LNCAP (cell line): ENCODE data around the gene P4HA2.

Source experiments
- TF ChIP-seq, protein P1 (sequence below): fragments of 450-650 bp; IDR thresholded peaks from 2 replicates; pipeline ENCODE4 v1.5.1; 2017; ENCODE audit warnings: mild to moderate bottlenecking

The P4HA2 gene

GRCh38 chr5:132257131-132258101, 29.8 kb upstream of the P4HA2 start, which contains the start of gene PDLIM4:
TSS of gene PDLIM4 (plus strand) at chr5:132257696. CDS start at chr5:132257735, 39 bp downstream.
- TF ChIP-seq, protein P1, sequence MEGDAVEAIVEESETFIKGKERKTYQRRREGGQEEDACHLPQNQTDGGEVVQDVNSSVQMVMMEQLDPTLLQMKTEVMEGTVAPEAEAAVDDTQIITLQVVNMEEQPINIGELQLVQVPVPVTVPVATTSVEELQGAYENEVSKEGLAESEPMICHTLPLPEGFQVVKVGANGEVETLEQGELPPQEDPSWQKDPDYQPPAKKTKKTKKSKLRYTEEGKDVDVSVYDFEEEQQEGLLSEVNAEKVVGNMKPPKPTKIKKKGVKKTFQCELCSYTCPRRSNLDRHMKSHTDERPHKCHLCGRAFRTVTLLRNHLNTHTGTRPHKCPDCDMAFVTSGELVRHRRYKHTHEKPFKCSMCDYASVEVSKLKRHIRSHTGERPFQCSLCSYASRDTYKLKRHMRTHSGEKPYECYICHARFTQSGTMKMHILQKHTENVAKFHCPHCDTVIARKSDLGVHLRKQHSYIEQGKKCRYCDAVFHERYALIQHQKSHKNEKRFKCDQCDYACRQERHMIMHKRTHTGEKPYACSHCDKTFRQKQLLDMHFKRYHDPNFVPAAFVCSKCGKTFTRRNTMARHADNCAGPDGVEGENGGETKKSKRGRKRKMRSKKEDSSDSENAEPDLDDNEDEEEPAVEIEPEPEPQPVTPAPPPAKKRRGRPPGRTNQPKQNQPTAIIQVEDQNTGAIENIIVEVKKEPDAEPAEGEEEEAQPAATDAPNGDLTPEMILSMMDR: no peak

DNA sequence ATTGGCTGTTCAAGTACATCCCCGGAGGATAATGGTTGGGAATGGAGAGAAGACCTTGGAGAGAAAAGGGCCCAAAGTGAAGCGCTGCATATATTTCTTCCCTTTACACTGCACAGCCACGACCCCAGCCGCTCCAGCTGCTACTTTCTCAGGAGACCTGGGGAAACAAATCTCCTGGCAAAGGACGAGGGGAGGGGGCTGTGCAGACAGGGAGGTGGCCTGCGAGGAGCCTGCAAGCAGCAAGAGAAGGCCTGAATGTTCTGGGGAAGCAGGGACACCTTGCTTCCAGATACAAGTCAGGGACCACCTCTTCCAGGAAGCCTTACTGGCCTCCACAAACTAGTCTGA, 29.1 kb upstream of the P4HA2 start:
- TF ChIP-seq, protein P1: no peak

DNA sequence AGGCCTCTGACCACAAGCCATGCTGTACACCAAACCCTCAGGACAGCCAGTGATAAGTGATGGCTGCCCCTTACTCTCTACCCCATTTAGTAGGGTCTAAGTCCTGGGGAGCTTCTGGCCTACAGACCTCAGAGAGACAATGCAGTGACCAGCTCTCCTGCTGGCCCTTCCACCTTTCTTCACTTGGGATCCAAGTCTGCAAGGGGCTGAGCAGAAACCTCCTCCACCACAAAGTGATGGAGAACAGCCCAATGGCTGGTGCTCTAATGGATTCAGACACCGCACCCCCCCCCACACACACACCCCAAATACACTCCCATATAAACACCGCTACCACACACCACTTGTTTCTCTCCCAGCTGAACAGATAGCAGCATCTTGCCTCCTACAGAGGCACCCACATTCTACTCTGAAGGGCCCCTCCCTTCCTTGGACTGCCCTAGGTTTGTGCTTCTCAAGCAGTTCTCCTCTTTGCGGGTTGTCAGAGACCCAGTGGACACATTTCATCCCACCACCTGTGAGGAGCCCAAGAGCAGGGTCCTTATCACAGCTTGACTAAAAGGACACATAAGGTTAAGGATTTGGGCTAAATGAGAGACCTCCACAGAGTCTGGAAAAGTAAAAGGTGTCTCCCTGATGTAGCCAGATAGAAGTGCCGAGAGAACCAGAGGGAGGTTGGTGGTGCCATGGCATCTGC, 28.6 kb upstream of the P4HA2 start:
- TF ChIP-seq, protein P1: no peak

DNA sequence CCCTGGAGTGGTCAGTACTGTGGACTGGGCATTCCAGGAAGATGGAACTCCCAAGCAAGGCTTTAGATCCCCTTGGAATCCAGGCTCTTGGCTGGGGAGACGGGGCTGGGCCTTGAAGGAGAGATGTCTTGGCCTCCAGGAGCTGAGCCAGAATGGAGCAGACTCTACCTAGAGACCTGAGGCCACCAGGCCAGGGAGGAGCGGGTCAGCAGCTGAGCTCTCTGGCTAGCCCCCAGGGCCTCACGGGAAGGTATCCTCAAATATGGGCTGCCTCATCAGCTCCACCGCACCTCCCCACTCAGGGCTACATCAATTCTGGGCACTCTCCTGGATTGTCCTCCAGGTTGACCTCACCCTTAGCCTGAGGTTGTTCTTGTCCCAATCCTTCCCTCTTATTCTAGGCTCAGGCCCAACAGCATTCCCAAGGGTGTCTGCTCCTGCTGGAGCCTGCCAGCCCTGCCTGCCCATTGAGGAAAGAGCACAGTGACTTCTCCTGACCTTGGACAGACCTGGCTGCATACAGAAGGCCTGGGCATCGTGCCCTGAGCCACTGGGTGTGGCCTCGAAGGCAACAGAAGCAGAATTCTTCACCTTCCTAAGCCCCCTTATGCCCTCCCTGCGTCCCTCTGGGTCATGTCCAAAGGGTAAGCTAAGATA, 26.8 kb upstream of the P4HA2 start:
- TF ChIP-seq, protein P1: no peak

GRCh38 chr5:132253452-132254320, 26.0 kb upstream of the P4HA2 start:
- TF ChIP-seq, protein P1: no peak

GRCh38 chr5:132253008-132253441, 25.4 kb upstream of the P4HA2 start:
- TF ChIP-seq, protein P1: no peak
